ENCODE measurements around the gene LTBP2.

- TF ChIP-seq POLR2A (IDR thresholded peaks at IDR 0.05; ENCODE audit: low read length) (no peak), GATA1 (IDR thresholded peaks at IDR 0.05; ENCODE audit: low read depth, low read length) (no peak)
These were observed 148.3 kb downstream of the LTBP2 start for GRCh38 chr14:74463697-74464096.
